Naive B cell (primary cell): ENCODE data around the gene ONECUT2. TPM values are rescaled to one million over a fixed set of nuclear protein-coding genes. Genes with fewer than 3 reads are reported as not detected.

Source experiments
- ATAC-seq, 2 donors: fragments of 150-1000 bp; cut with Tn5 transposase; 2 replicates each; pipeline ENCODE4 v1.10.0; 2021; ENCODE audit warnings: low read depth in 2 of 2, mild to moderate bottlenecking in 2 of 2, moderate library complexity in 2 of 2
- DNase-seq: peaks from one replicate; pipeline ENCODE4 v3.0.0; 2022
- H3K27ac Mint-ChIP-seq, 6 donors: one replicate each; pipeline ENCODE4 v1.8.0; 2020 to 2022; ENCODE audit warnings: mild to moderate bottlenecking in 6 of 6, mixed read lengths in 6 of 6, moderate library complexity in 5 of 6, inconsistent platforms in 2 of 6
- H3K27me3 Mint-ChIP-seq, 3 donors: one replicate each; pipeline ENCODE4 v1.8.0; 2021 to 2022; ENCODE audit warnings: mixed read lengths in 3 of 3, mild to moderate bottlenecking in 1 of 3
- H3K36me3 Mint-ChIP-seq, 2 donors: one replicate each; pipeline ENCODE4 v1.8.0; 2020 to 2022; ENCODE audit warnings: mixed read lengths in 2 of 2, inconsistent platforms in 1 of 2, mild to moderate bottlenecking in 1 of 2
- H3K4me1 Mint-ChIP-seq, 3 donors: one replicate each; pipeline ENCODE4 v1.8.0; 2020 to 2022; ENCODE audit warnings: mixed read lengths in 3 of 3, inconsistent platforms in 1 of 3, mild to moderate bottlenecking in 1 of 3, moderate library complexity in 1 of 3
- H3K4me3 Mint-ChIP-seq, 8 donors: one replicate each; pipeline ENCODE4 v1.8.0; 2020 to 2022; ENCODE audit warnings: mild to moderate bottlenecking in 8 of 8, mixed read lengths in 8 of 8, moderate library complexity in 8 of 8, inconsistent platforms in 2 of 8
- H3K9me3 Mint-ChIP-seq, 7 donors: one replicate each; pipeline ENCODE4 v1.8.0; 2020 to 2022; ENCODE audit warnings: mixed read lengths in 7 of 7, mild to moderate bottlenecking in 5 of 7, inconsistent platforms in 2 of 7, moderate library complexity in 1 of 7
- polyA plus RNA-seq, 6 donors: library from polyadenylated mRNA; unstranded; fragments of 300-500 nt; fragmentation: Illumina TruSeq; gene quantifications; one replicate each; pipeline ENCODE4 v1.2.3, GENCODE V29; 2021; ENCODE audit warnings: low read depth in 6 of 6

The ONECUT2 gene
- polyA plus RNA-seq, 6 donors from 2014 or later = not detected

DNA sequence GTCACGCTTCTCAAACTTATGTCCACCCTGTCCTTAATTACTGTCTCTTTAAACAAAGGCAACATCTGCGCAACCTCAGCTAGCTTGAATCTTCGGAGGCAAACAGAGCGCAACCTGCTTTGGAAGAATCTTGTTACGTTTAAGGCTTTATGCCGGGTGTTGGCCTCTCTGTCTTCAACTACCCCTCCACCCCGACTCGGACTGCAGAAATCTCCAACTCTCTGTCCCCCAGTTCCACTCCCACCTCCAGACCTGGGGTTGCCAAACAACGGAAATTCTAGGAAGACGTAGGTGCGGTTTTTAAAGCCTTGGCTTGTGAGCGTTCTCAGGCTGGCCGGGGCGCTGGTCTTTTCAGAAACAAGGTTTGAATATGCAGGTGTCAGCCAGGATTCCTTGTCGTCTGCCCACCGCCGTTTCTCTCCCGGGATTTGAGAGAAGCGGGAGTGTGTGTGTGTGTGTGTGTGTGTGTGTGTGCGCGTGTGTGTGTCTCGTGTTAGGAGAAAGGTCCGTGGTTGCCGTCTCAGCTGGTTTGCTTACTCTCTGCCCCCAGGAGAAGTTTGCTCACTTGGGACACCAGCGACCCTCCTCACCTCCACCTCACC, 1.1 kb upstream of the ONECUT2 start:
- peaks cover 5 to 46% (median 30%) of the 10 kb centered on the region in 7 donors for H3K9me3 Mint-ChIP-seq
- ATAC-seq (no peak), DNase-seq (no peak)
- H3K4me3 Mint-ChIP-seq = peak overlapping the region in 7 of 8 donors; percentile 56 to 79 (median 76)
- peaks cover 26 to 55% (median 45%) of the 10 kb centered on the region in 3 donors for H3K4me1 Mint-ChIP-seq
- peak overlapping the region in 4 of 6 donors; percentile 70 to 90 (median 82) for H3K27ac Mint-ChIP-seq
- peaks cover 5 to 38% of the 10 kb centered on the region in 2 donors for H3K36me3 Mint-ChIP-seq
- H3K27me3 Mint-ChIP-seq = peaks cover 69 to 90% (median 87%) of the 10 kb centered on the region in 3 donors

DNA sequence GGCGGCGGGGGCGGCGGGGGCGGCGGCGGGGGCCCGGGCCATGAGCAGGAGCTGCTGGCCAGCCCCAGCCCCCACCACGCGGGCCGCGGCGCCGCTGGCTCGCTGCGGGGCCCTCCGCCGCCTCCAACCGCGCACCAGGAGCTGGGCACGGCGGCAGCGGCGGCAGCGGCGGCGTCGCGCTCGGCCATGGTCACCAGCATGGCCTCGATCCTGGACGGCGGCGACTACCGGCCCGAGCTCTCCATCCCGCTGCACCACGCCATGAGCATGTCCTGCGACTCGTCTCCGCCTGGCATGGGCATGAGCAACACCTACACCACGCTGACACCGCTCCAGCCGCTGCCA, 644 bp downstream of the ONECUT2 start:
- DNase-seq (no peak), ATAC-seq (no peak)
- Mint-ChIP-seq H3K36me3 (peaks cover 5 to 31% of the 10 kb centered on the region in 2 donors), H3K27me3 (peaks cover 67 to 85% (median 80%) of the 10 kb centered on the region in 3 donors), H3K4me1 (peaks cover 25 to 59% (median 56%) of the 10 kb centered on the region in 3 donors), H3K27ac (peak overlapping the region in 3 of 6 donors; percentile 75 to 93 (median 92)), H3K4me3 (peak overlapping the region; percentile 63 to 84 (median 78)), H3K9me3 (peaks cover 5 to 42% (median 23%) of the 10 kb centered on the region in 7 donors)

DNA sequence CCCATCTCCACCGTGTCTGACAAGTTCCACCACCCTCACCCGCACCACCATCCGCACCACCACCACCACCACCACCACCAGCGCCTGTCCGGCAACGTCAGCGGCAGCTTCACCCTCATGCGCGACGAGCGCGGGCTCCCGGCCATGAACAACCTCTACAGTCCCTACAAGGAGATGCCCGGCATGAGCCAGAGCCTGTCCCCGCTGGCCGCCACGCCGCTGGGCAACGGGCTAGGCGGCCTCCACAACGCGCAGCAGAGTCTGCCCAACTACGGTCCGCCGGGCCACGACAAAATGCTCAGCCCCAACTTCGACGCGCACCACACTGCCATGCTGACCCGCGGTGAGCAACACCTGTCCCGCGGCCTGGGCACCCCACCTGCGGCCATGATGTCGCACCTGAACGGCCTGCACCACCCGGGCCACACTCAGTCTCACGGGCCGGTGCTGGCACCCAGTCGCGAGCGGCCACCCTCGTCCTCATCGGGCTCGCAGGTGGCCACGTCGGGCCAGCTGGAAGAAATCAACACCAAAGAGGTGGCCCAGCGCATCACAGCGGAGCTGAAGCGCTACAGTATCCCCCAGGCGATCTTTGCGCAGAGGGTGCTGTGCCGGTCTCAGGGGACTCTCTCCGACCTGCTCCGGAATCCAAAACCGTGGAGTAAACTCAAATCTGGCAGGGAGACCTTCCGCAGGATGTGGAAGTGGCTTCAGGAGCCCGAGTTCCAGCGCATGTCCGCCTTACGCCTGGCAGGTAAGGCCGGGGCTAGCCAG, 1.2 kb downstream of the ONECUT2 start:
- peaks cover 5 to 33% of the 10 kb centered on the region in 2 donors for H3K36me3 Mint-ChIP-seq

DNA sequence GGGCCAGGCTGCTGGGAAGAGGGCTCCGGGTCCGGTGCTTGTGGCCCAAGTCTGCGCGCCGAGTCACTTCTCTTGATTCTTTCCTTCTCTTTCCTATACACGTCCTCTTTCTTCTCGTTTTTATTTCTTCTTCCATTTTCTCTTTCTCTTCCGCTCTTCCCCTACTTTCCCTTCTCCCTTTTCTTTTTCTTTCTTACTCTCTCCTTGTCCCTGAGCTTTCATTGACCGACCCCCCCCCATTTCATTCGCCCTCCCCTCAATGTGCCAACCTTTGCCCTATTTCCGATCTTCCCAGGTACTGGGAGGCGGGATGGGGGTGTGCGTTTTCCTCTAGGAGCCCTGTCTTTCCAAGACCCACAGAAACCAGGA, 1.8 kb downstream of the ONECUT2 start:
- Mint-ChIP-seq H3K9me3 (peaks cover 5 to 40% (median 24%) of the 10 kb centered on the region in 7 donors), H3K4me3 (peak overlapping the region; percentile 17 to 84 (median 78)), H3K4me1 (peaks cover 29 to 66% (median 63%) of the 10 kb centered on the region in 3 donors), H3K36me3 (peaks cover 5 to 34% of the 10 kb centered on the region in 2 donors), H3K27me3 (peaks cover 66 to 83% (median 79%) of the 10 kb centered on the region in 3 donors), H3K27ac (peak overlapping the region in 5 of 6 donors; percentile 75 to 93 (median 86))
- no peak for DNase-seq
- no peak for ATAC-seq

More for the DNA sequence above, 1.2 kb downstream of the ONECUT2 start:
- Mint-ChIP-seq H3K4me3 (peak overlapping the region; percentile 63 to 84 (median 78)), H3K9me3 (peaks cover 5 to 42% (median 24%) of the 10 kb centered on the region in 7 donors), H3K4me1 (peaks cover 26 to 64% (median 59%) of the 10 kb centered on the region in 3 donors), H3K27me3 (peaks cover 67 to 83% (median 80%) of the 10 kb centered on the region in 3 donors), H3K27ac (peak overlapping the region in 4 of 6 donors; percentile 75 to 93 (median 91))
- no peak for DNase-seq
- ATAC-seq = no peak

DNA sequence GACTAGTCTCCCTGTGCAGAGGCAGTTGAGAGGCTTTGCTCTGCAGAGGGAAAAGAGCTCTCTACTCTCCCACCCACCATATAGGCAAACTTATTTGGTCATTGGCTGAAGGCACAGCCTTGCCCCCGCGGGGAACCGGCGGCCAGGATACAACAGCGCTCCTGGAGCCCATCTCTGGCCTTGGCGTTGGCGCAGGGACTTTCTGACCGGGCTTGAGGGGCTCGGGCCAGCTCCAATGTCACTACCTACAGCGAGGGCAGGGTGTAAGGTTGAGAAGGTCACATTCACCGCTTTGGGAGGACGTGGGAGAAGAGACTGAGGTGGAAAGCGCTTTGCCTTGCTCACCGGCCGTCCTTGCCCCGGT, 2.2 kb downstream of the ONECUT2 start:
- peak overlapping the region in 7 of 8 donors; percentile 61 to 84 (median 79) for H3K4me3 Mint-ChIP-seq
- H3K27me3 Mint-ChIP-seq = peaks cover 69 to 83% (median 77%) of the 10 kb centered on the region in 3 donors
- ATAC-seq = no peak
- peaks cover 5 to 36% (median 22%) of the 10 kb centered on the region in 7 donors for H3K9me3 Mint-ChIP-seq
- peak overlapping the region in 5 of 6 donors; percentile 75 to 93 (median 86) for H3K27ac Mint-ChIP-seq
- no peak for DNase-seq
- H3K36me3 Mint-ChIP-seq = peaks cover 5 to 30% of the 10 kb centered on the region in 2 donors
- H3K4me1 Mint-ChIP-seq = peaks cover 29 to 70% (median 63%) of the 10 kb centered on the region in 3 donors

DNA sequence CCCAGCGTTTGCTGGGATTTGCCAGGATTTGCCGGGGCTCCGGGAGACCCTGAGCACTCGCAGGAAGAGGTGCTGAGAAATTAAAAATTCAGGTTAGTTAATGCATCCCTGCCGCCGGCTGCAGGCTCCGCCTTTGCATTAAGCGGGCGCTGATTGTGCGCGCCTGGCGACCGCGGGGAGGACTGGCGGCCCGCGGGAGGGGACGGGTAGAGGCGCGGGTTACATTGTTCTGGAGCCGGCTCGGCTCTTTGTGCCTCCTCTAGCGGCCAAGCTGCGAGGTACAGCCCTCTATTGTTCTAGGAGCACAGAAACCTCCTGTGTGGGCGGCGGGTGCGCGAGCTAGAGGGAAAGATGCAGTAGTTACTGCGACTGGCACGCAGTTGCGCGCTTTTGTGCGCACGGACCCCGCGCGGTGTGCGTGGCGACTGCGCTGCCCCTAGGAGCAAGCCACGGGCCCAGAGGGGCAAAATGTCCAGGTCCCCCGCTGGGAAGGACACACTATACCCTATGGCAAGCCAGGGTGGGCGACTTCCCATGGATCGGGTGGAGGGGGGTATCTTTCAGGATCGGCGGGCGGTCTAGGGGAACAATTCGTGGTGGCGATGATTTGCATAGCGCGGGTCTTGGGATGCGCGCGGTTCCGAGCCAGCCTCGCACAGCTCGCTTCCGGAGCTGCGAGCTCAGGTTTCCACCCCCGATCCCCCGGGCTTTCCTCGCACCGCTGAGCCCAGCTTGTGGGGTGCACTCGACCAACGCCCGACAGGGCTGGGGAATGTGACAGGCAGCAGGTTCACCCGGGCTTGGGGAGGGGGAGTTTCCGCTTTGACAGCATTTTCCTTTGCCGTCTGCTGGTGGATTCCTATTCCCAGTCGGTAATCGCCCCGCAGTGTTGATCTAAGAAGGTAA, 2.8 kb downstream of the ONECUT2 start:
- Mint-ChIP-seq H3K27ac (peak overlapping the region in 5 of 6 donors; percentile 75 to 93 (median 86)), H3K4me1 (peaks cover 29 to 71% (median 63%) of the 10 kb centered on the region in 3 donors), H3K4me3 (peak overlapping the region; percentile 60 to 79 (median 68)), H3K36me3 (peaks cover 9 to 26% of the 10 kb centered on the region in 2 donors), H3K9me3 (peaks cover 5 to 39% (median 22%) of the 10 kb centered on the region in 7 donors), H3K27me3 (peaks cover 71 to 83% (median 81%) of the 10 kb centered on the region in 3 donors)
- ATAC-seq (peak; percentile 20 to 24), DNase-seq (no peak)

DNA sequence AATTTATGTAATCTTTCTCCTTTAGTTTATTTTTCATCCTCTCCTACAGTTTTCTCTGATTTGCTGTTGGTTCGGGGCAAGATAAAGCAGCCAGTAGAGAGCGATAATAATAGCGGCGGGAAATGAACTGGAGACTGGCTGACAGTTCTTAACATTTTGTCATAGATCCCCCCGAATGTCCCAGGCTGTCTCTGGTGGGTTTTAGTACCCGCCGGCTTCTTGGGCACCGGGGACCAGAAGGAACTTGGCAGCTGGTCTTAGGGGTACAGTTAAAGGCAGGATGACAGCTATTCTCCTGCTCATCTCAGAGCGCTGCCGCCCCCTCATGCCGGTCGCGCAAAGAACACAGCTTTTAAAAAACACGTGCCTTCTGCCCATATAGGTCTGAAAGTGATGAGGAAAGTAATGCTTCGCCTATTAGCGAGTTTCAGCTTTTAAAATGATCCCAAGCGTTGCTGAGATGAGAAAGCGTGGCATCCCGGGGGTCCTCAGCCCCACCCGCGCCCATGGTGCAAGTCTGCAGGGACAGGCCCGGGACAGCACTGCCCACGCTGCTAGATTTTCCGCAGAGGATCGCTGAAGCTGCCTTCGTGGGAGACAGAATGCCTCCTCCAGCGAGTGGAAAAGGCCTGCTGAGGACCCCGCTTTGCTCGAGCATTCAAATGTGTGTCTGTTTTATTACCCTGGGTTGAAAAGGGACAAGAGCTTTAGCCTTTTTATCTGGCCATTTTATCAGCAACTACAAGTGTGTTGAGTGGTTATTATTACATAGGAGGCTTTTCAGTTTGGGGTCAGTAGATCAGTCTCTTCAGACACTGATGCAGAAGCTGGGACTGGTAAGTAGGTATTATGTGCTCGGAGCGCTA, 3.8 kb downstream of the ONECUT2 start:
- ATAC-seq (no peak), DNase-seq (no peak)
- Mint-ChIP-seq H3K4me1 (peaks cover 29 to 63% (median 61%) of the 10 kb centered on the region in 3 donors), H3K4me3 (peak overlapping the region in 7 of 8 donors; percentile 68 to 79 (median 70)), H3K27me3 (peaks cover 70 to 83% (median 81%) of the 10 kb centered on the region in 3 donors), H3K27ac (peak overlapping the region in 5 of 6 donors; percentile 30 to 89 (median 71)), H3K36me3 (peaks cover 10 to 20% of the 10 kb centered on the region in 2 donors), H3K9me3 (peaks cover 2 to 32% (median 14%) of the 10 kb centered on the region in 7 donors)

DNA sequence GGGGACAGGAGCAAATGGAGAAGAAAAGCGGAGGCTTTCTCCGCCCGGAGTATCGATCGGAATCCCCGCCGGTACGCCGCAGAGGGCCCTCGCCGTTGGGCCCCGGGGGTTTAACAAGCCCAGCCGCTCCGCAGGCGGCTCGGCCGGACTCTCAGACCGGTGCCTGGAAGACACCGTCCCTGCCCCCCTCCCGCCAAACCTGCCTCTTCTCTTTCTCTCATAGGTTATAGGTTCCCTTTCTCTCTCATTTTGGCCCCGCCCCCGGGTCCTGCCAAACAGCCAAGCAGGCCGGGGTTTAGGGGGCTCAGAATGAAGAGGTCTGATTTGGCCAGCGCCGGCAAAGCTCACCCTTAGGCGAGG, 4.4 kb downstream of the ONECUT2 start:
- ATAC-seq (no peak), DNase-seq (no peak)
- Mint-ChIP-seq H3K27ac (peak overlapping the region in 4 of 6 donors; percentile 30 to 74 (median 67)), H3K4me3 (peak overlapping the region in 6 of 8 donors; percentile 68 to 79 (median 77)), H3K27me3 (peaks cover 69 to 83% (median 81%) of the 10 kb centered on the region in 3 donors), H3K9me3 (peaks cover 0 to 26% (median 13%) of the 10 kb centered on the region in 7 donors), H3K4me1 (peaks cover 29 to 57% (median 55%) of the 10 kb centered on the region in 3 donors), H3K36me3 (peaks cover 10 to 20% of the 10 kb centered on the region in 2 donors)

DNA sequence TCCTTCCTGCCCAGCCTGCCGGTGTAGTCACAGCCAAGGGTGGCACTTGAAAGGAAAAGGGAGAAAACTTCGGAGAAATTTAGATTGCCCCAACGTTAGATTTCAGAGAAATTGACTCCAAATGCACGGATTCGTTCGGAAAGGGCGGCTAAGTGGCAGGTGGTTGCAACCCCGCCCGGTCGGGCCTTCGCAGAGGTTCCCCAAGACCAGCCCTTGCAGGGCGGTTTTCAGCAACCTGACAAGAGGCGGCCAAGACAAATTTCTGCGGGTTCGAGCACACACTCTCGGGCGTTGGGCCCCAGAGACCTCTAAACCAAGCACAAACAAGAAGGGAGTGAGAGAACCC, 4.8 kb downstream of the ONECUT2 start:
- ATAC-seq (no peak), DNase-seq (no peak)

DNA sequence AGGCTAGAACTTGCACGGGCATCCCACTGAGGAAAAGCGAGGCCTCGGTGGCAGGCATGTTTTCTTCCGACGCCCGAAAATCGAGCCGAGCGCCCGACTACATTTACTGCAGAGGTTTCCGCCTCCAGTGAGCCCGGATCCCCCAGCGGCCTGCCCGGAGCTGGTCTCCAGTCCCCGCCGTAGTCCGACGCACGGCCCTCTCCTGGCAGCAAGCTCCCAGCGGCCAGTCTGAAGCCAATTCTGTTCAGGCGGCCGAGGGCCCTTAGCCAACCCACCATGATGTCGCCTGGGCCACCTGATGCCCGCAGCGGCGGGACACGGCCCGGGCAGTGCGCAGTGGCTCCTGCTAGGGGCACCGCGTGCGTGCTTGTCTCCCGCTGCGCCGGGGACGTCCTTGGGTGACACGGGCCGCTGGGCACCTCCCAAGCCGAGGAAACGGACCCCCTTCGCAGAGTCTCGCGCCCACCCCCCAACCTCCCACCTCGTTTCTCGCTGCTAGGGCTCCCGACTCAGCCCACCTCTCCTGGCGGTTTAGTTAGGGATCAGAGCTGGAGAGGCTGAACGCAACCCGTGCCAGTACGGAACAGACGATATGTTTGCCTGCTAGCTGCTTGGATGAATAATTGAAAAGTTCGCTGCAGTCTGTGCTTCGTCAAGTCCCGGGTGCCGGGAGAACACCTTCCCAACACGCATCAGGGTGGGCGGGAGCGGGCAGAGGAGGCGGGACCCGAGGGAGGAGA, 5.3 kb downstream of the ONECUT2 start:
- Mint-ChIP-seq H3K27me3 (peaks cover 76 to 90% (median 86%) of the 10 kb centered on the region in 3 donors), H3K4me1 (peaks cover 29 to 54% (median 50%) of the 10 kb centered on the region in 3 donors), H3K36me3 (peaks cover 10 to 20% of the 10 kb centered on the region in 2 donors), H3K9me3 (peaks cover 0 to 26% (median 13%) of the 10 kb centered on the region in 7 donors), H3K4me3 (peak overlapping the region in 4 of 8 donors; percentile 64 to 79 (median 67)), H3K27ac (peak overlapping the region in 2 of 6 donors; percentile 60 to 85)
- DNase-seq = no peak
- no peak for ATAC-seq

More for the DNA sequence above, 4.8 kb downstream of the ONECUT2 start:
- Mint-ChIP-seq H3K9me3 (peaks cover 0 to 26% (median 13%) of the 10 kb centered on the region in 7 donors), H3K36me3 (peaks cover 10 to 20% of the 10 kb centered on the region in 2 donors), H3K4me3 (peak overlapping the region in 7 of 8 donors; percentile 12 to 79 (median 76)), H3K27me3 (peaks cover 71 to 85% (median 81%) of the 10 kb centered on the region in 3 donors), H3K27ac (peak overlapping the region in 4 of 6 donors; percentile 30 to 74 (median 67)), H3K4me1 (peaks cover 29 to 54% (median 51%) of the 10 kb centered on the region in 3 donors)

DNA sequence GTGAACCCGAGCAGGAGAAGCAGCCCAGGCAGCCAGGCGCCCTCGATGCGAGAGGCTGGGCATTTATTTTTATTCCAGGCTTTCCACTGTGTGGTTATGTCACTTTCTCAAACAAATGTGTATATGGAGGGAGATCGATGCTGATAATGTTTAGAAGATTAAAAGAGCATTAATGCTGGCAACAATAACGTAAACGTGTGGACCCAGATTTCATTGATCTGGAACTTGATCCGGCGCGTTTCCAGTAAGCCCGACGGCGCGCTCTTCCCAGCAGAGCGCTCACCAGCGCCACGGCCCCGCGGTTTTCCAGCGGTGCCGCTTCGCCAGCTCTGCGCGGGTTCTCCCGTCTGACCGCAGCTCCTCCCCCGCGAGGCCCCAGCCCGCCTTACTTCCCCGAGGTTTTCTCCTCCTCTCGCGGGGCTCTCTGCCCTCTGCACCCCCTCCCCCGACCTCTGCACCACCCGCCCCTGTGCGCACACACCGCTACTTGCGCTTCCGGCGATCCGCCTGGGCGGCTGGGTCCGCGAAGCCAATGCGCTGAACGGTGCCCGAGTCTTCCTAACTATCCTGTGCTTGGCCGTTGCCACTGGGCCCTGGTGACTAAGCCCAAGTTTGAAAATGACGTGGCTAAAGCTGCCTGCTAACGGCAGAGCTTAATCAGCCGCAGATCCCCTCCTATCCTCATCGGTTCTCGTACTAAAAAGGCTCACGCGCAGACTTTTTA, 6.1 kb downstream of the ONECUT2 start:
- Mint-ChIP-seq H3K27ac (peak overlapping the region in 3 of 6 donors; percentile 64 to 94 (median 85)), H3K36me3 (peaks cover 10 to 20% of the 10 kb centered on the region in 2 donors), H3K27me3 (peaks cover 83 to 91% (median 89%) of the 10 kb centered on the region in 3 donors), H3K4me3 (peak overlapping the region in 7 of 8 donors; percentile 28 to 81 (median 66)), H3K9me3 (peaks cover 0 to 26% (median 10%) of the 10 kb centered on the region in 7 donors), H3K4me1 (peaks cover 24 to 50% (median 46%) of the 10 kb centered on the region in 3 donors)
- ATAC-seq = peak; percentile 18 to 20
- no peak for DNase-seq
